HS-5 (cell line): ENCODE data around the gene IGIP.
"Not testable (repeated sequence)": the region's sequence is repeated elsewhere in the genome, so short reads cannot be mapped to it uniquely, and the experiment has no call there.

ENCODE experiments used
- DNase-seq: peaks from one replicate; pipeline ENCODE4 v3.0.0-alpha.2; 2012; ENCODE audit warnings: low read depth

Gene IGIP

GRCh38 chr5:140141241-140141640, 15.5 kb downstream of the IGIP start:
- DNase-seq, result no peak

GRCh38 chr5:140142246-140142645, 16.5 kb downstream of the IGIP start:
- no peak for DNase-seq

GRCh38 chr5:140142856-140143255, 17.1 kb downstream of the IGIP start:
- no peak for DNase-seq

- DNase-seq, result no peak
These were observed 18.0 kb downstream of the IGIP start for GRCh38 chr5:140143521-140144258.

DNA sequence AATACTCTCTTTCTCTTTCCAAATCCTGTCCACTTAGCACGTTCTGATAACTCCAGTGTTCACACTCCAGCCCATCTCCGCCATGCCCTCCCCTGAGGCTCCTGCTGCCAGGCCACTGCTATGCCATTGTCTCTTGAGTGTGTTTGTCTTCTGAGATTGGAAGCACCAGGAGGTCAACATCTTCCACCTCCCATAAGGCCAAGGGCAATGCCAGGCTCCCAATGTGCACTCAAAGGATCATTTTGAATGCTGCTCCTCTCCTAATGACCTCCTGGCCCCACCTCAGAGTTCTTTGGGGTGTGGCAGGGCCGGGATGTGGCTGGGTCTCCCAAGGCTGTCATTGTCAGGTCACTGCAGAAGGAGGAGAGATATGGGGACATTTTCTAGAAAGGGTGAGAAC, 19.5 kb downstream of the IGIP start:
- no peak for DNase-seq

- DNase-seq, result no peak
These were observed 20.2 kb downstream of the IGIP start for GRCh38 chr5:140145818-140146522.

GRCh38 chr5:140146523-140146842, 20.7 kb downstream of the IGIP start:
- no peak for DNase-seq

GRCh38 chr5:140147460-140147859, 21.7 kb downstream of the IGIP start:
- no peak for DNase-seq

GRCh38 chr5:140148508-140148907, 22.8 kb downstream of the IGIP start:
- no peak for DNase-seq

GRCh38 chr5:140150201-140150600, 24.5 kb downstream of the IGIP start:
- no peak for DNase-seq

DNA sequence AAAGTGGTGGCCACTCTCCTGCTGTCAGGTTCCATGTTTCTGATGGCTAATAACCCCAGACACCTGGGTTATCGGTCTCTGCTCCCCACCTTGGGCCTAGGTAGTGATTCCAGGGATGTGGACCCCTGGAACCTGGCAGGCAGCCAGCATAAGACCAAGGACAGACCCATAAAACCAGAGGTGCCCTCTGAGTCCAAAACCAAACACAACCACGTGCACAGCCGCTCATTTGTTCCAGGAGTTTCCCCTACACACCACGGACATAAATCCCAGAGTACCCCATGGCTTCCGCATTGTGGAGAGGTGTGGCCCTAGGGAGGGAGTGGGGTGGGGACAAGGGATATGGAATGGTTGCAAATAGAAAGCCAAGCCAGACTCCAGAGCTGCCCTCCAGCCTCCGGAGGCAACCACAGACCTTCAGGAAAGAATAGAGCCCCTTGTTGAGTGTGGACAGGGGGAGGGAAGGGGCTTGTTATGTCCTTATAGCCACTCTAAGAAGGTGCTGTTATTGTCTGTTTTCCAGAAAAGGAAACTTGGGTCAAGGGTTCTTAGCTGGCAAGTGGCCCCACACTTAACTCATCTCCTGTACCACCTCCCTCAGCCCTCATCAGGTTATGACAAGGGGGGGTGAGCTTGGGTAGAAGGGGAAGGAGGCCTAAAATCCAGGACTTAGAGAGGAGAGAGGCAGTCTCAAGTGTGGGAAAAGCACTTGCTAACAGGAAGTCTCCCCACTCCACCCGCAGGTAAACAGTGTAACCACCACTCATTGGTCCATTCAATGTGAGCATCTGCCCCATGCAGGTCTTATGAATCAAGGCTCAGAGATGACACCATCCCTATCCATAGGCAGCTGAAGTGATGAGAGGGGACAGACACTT, 25.6 kb downstream of the IGIP start:
- no peak for DNase-seq

DNA sequence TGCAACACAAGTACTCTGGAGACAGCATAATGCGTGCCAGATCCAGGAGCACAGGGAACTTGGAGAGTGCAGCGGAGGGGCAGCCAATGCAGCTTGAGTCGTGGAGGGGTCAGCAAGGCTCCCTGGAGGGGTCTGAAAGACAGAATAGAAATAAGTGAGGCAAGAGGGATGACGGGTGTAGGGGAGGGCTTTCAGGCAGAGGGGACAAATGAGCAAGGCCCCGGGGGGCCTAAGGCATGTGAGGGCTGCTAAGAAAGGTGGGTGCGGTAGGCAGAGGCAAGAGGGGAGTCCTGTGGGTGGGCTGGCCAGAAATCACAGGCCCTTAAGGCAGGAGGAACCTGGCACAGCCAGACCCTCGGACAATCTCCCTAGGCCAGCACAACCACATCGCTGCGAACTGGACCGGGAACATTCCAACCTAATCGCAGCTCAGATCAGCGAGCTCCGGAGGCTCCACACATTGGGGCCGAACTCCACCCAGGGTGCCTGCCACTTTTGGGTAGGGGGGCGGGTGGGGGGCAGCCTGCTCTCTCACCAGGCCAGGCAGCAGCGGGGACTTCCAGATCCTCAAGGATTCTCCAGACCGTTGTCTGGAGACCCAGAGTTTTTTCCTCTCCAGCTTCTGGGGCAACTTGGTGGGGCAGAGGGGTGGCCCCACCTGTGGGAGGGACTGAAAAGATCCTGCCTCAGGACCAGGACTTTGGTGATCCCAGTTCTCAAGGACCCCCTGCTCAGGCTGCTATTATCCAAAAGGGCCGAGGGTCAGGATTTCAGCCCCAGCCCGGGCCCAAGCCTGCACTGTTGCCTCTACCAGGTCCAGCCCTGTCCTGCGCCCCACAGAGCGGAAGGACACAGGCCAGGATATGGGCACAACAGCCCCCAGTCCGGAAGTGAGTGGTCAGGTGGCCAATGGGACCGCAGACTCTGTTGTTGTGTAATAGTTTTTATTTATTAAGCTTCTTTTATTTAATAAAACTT, 26.6 kb downstream of the IGIP start:
- no peak for DNase-seq

- DNase-seq, result no peak
These were observed 27.5 kb downstream of the IGIP start for GRCh38 chr5:140153255-140153654.

- DNase-seq, result no peak
These were observed 28.2 kb downstream of the IGIP start for GRCh38 chr5:140153905-140154304.

DNA sequence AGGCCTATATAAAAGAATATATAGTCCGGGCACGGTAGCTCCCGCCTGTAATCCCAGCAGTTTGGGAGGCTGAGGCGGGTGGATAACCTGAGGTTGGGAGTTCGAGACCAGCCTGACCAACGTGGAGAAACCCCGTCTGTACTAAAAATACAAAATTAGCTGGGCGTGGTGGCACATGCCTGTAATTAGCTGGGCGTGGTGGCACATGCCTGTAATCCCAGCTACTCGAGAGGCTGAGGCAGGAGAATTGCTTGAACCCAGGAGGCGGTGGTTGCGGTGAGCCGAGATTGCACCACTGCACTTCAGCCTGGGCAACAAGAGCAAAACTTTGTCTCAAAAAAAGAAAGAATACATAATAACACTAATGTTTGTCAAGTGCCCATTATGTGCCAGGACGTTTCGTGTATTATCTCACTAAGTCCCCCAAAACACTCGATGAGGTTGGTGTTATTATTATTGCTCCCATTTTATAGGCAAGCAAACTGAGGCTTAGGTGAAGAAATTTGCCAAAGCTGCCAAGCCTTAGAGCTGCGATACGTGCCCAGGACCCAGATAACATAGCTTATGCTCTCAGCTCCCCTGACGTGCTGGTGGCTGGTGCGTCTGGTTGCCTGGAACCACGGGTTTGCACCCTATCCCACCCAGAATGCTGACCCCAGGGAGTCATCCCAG, 29.1 kb downstream of the IGIP start:
- not testable (repeated sequence) for DNase-seq

DNA sequence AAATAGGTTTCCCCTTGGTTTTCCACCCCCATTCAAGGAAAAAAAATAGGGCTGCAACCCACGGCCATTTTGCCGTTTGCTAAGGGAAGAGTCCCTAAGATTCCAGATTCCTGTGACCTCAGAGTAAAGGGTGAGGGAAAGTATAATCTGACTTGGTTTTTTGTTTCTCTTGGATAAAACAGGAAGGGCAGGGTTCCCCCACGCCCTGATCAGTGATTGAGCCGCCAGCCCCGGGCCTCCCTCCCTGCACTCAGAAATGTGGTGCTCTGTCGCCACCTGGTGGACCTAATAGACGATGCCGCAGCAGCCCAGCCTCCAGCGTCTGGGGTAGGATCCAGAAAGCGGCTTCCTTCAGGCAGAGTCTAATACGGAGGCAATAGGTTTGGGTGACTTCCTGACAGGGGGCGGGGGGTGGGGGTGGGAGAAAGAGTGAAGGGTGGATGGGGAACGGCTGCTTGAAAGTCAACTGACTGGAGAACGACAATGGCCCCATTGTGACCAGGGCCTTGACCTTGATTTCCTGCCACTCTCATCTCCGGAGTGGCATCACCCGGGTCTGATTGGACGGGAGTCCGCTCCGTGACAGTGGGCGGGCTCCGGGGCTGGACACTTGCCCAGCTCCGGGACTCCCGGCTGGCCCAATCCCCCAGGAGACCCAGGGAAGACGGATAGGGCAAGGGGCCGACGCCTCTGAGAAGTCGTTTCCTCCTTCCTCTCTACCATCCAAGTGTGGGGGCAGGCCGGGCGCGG, 31.5 kb downstream of the IGIP start:
- peak; percentile 61 for DNase-seq

DNA sequence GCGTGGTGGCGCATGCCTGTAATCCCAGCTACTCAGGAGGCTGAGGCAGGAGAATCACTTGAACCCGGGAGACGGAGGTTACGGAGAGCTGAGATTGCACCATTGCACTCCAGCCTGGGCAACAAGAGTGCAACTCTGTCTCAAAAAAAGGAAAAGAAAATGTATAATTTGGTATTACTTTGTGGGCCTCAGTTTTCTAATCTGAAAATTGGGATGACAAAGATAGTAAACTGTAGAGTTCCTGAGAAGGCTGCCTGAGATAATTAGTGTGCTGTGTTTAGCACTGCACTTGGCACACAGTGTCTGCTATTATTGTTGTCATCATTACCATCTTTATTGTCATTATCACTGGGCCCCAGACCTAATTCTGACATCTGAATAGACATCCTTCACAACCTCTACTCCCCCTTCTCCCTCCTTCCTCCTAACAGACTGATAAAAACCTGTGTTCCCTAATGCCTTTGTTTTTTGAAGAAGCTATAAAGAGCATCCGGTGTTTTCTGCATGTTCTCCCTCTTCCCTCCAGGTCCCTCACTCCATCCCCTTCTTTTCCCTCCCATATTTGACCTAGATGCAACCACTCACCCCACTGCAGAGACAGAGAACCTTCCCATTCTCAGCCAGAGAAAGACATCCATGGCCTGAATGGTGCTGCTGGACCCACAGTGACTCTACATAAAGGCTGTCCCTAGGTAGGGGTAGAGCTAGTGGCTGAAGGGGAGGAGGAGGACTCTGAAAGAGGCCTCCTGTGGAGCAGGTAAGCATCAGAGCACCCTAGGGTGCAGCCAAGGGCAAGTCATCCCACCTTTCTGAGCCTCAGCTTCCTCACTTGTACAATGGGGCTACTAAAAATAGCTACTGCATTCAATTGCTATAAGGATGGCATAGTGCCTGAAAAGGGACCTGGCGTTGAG, 33.5 kb downstream of the IGIP start:
- no peak for DNase-seq

GRCh38 chr5:140162275-140162674, 36.5 kb downstream of the IGIP start:
- DNase-seq, result no peak

DNA sequence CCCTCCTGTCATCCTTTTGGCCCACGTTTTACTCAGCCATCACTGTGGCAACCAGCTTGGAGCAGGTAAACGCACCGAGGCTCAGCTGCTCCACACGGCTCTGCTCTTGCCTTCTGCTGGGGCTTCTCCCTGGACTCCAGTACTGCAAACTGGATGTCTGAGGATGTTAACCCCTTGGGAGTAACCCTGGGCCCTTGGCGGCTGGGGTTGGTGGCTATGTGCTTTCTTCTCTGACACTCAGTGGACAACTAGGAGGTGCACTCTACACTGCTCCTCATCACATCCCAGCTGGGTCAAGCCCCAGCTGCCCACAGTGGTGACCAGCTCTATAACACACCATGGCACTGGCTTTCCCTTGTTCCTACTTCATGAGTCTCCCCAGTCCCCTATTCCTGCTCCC, 37.0 kb downstream of the IGIP start:
- DNase-seq, result no peak
